ENCODE results near the gene PAK5.

DNA sequence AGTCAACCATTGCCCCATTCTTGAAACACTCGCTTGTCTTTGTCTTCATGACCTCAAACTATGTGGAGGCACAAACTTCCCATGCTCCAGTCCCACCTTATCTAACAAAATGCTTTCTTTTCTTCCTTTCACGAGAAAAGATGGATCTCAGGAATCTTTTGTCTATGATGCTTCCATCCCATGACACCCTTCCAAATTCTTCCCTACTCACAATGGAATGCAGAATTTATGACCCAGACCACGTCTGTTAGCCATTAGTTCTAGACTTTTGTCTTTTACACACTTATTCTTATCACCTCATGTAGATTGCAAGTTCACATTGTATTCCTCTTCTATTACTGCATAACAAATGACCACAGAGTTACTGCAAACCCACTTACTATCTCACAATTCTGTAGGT, 348.7 kb downstream of the PAK5 start:
- TF ChIP-seq RAD21 (IDR thresholded peaks at IDR 0.05; ENCODE audit: low read length), result no peak
- no peak for TF ChIP-seq POLR2AphosphoS5 (IDR thresholded peaks at IDR 0.05; ENCODE audit: low read depth, low read length)
- no peak for TF ChIP-seq CHD2 (IDR thresholded peaks at IDR 0.05; ENCODE audit: low read length, partially characterized antibody)
- no peak for TF ChIP-seq EZH2phosphoT487 (IDR thresholded peaks at IDR 0.05; ENCODE audit: borderline replicate concordance, low read depth)
- no peak for TF ChIP-seq ELF1 (IDR thresholded peaks at IDR 0.05)
- TF ChIP-seq, protein P1, sequence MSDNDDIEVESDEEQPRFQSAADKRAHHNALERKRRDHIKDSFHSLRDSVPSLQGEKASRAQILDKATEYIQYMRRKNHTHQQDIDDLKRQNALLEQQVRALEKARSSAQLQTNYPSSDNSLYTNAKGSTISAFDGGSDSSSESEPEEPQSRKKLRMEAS (IDR thresholded peaks at IDR 0.05; ENCODE audit: low read depth), result no peak
- no peak for TF ChIP-seq TEAD4 (IDR thresholded peaks at IDR 0.05; ENCODE audit: borderline replicate concordance, insufficient read depth)
- no peak for TF ChIP-seq USF2 (IDR thresholded peaks at IDR 0.05; ENCODE audit: borderline replicate concordance, low read depth, low read length)
- TF ChIP-seq CTCF (IDR thresholded peaks at IDR 0.05), result no peak

All from SK-N-SH (cell line).